Central memory CD4-positive, alpha-beta T cell (primary cell): ENCODE results near the gene SULT1B1.
"Not testable (repeated sequence)": the region's sequence is repeated elsewhere in the genome, so short reads cannot be mapped to it uniquely, and the experiment has no call there.

Experiments
- DNase-seq: peaks from one replicate; pipeline ENCODE4 v3.0.0; 2022
- total RNA-seq, 3 experiments: gene quantifications; one replicate each; lab custom pipeline; 2026; lab: John Stamatoyannopoulos, UW

Gene SULT1B1
- total RNA-seq: 0.18 to 40.5 (median 14.3) reads per million in 3 experiments

- DNase-seq: peak; percentile 65
These were observed at the start of gene SULT1B1 for GRCh38 chr4:69760455-69760854. SULT1B1 (minus strand) TSS chr4:69760620; CDS start chr4:69755217, 5,403 bp downstream.

- no peak for DNase-seq
These were observed 40.2 kb upstream of the SULT1B1 start for GRCh38 chr4:69800599-69800998.

- no peak for DNase-seq
These were observed 38.9 kb upstream of the SULT1B1 start for GRCh38 chr4:69799337-69799736.

GRCh38 chr4:69793732-69794131 lies 33.3 kb upstream of the SULT1B1 start:
- DNase-seq: no peak

GRCh38 chr4:69787879-69788278 lies 27.5 kb upstream of the SULT1B1 start:
- no peak for DNase-seq

GRCh38 chr4:69786547-69786946 lies 26.1 kb upstream of the SULT1B1 start:
- DNase-seq: no peak

GRCh38 chr4:69785211-69785831 lies 24.9 kb upstream of the SULT1B1 start:
- no peak for DNase-seq

- DNase-seq: no peak
These were observed 22.4 kb upstream of the SULT1B1 start for GRCh38 chr4:69782651-69783310.

- DNase-seq: no peak
These were observed 21.3 kb upstream of the SULT1B1 start for GRCh38 chr4:69781458-69782418.

- no peak for DNase-seq
These were observed 19.7 kb upstream of the SULT1B1 start for GRCh38 chr4:69780141-69780540.

GRCh38 chr4:69776696-69777095 lies 16.3 kb upstream of the SULT1B1 start:
- no peak for DNase-seq

GRCh38 chr4:69775321-69775867 lies 15.0 kb upstream of the SULT1B1 start:
- DNase-seq: no peak

- no peak for DNase-seq
These were observed 13.1 kb upstream of the SULT1B1 start for GRCh38 chr4:69773484-69773883.

GRCh38 chr4:69768554-69768953 lies 8.1 kb upstream of the SULT1B1 start:
- DNase-seq: not testable (repeated sequence)

- DNase-seq: no peak
These were observed 5.3 kb upstream of the SULT1B1 start for GRCh38 chr4:69765751-69766150.

- DNase-seq: peak; percentile 21
These were observed 3.9 kb upstream of the SULT1B1 start for GRCh38 chr4:69764311-69764710.

GRCh38 chr4:69763233-69763632 lies 2.8 kb upstream of the SULT1B1 start:
- DNase-seq: no peak

- DNase-seq: no peak
These were observed 1.2 kb downstream of the SULT1B1 start for GRCh38 chr4:69759189-69759604.

GRCh38 chr4:69757464-69757863 lies 3.0 kb downstream of the SULT1B1 start:
- DNase-seq: no peak

GRCh38 chr4:69754926-69755580 lies 5.4 kb downstream of the SULT1B1 start:
- DNase-seq: no peak

GRCh38 chr4:69753686-69754085 lies 6.7 kb downstream of the SULT1B1 start:
- DNase-seq: no peak

GRCh38 chr4:69750346-69750745 lies 10.1 kb downstream of the SULT1B1 start:
- no peak for DNase-seq
